NCI-H2227 (cell line): ENCODE results near the gene ZNF599.
"Not testable (repeated sequence)": the region's sequence is repeated elsewhere in the genome, so short reads cannot be mapped to it uniquely, and the experiment has no call there.

Experiments used
- DNase-seq: peaks from one replicate; lab custom pipeline; 2025; ENCODE audit not compliant: unreplicated experiment; lab: John Stamatoyannopoulos, UW

ZNF599 gene

GRCh38 chr19:34772697-34773554, at the start of gene ZNF599:
ZNF599 (minus strand) TSS chr19:34773215; CDS start chr19:34772841, 374 bp downstream.
- DNase-seq: peak; percentile 100

- DNase-seq: no peak
These were observed 45.3 kb upstream of the ZNF599 start for GRCh38 chr19:34818270-34818669.

- no peak for DNase-seq
These were observed 43.7 kb upstream of the ZNF599 start for GRCh38 chr19:34816708-34817107.

GRCh38 chr19:34808566-34808965, 35.6 kb upstream of the ZNF599 start:
- no peak for DNase-seq

- no peak for DNase-seq
These were observed 34.2 kb upstream of the ZNF599 start for GRCh38 chr19:34806976-34807860.

- no peak for DNase-seq
These were observed 31.1 kb upstream of the ZNF599 start for GRCh38 chr19:34804115-34804514.

- not testable (repeated sequence) for DNase-seq
These were observed 23.9 kb upstream of the ZNF599 start for GRCh38 chr19:34796953-34797352.

- no peak for DNase-seq
These were observed 21.3 kb upstream of the ZNF599 start for GRCh38 chr19:34794066-34794960.

- no peak for DNase-seq
These were observed 20.6 kb upstream of the ZNF599 start for GRCh38 chr19:34793565-34793964.

GRCh38 chr19:34788074-34788473, 15.1 kb upstream of the ZNF599 start:
- DNase-seq: no peak

- DNase-seq: no peak
These were observed 14.2 kb upstream of the ZNF599 start for GRCh38 chr19:34787059-34787824.

GRCh38 chr19:34786236-34786635, 13.2 kb upstream of the ZNF599 start:
- no peak for DNase-seq

- DNase-seq: no peak
These were observed 6.6 kb upstream of the ZNF599 start for GRCh38 chr19:34779652-34780051.

GRCh38 chr19:34778342-34778741, 5.3 kb upstream of the ZNF599 start:
- no peak for DNase-seq

- no peak for DNase-seq
These were observed 1.8 kb upstream of the ZNF599 start for GRCh38 chr19:34774857-34775256.

GRCh38 chr19:34773555-34773864, 495 bp upstream of the ZNF599 start:
- DNase-seq: no peak

- no peak for DNase-seq
These were observed 5.1 kb downstream of the ZNF599 start for GRCh38 chr19:34767951-34768350.

- no peak for DNase-seq
These were observed 6.6 kb downstream of the ZNF599 start for GRCh38 chr19:34766386-34766785.

GRCh38 chr19:34759218-34759917, 13.6 kb downstream of the ZNF599 start:
- DNase-seq: no peak

GRCh38 chr19:34757441-34757840, 15.6 kb downstream of the ZNF599 start:
- DNase-seq: no peak
